SK-N-SH (cell line): Measurements from ENCODE around the gene CMTM8. TPM values are rescaled to one million over a fixed set of nuclear protein-coding genes. Genes with fewer than 3 reads are reported as not detected.

Experiments used
- CTCF ChIA-PET: fragments of 300-600, 350-600 bp; formaldehyde crosslinking; extraction: SDS; loops from one replicate; lab custom pipeline; 2021; lab: Yijun Ruan, JAX
- POLR2A ChIA-PET: fragments of 350-600 bp; sonication (Branson Sonifier 250); formaldehyde crosslinking; extraction: SDS; loops from one replicate; lab custom pipeline; 2020; ENCODE audit warnings: antibody characterized with exemption, inconsistent platforms; lab: Yijun Ruan, JAX
- DNase-seq: peaks from one replicate; pipeline ENCODE4 v3.0.0; 2012
- H2AFZ ChIP-seq: fragments of 200-600 bp; sonication (generic); 2 replicates; pipeline ENCODE4 v1.8.1; 2016; ENCODE audit warnings: antibody characterized with exemption, mild to moderate bottlenecking, low read depth
- H3F3A ChIP-seq: fragments of 200-600 bp; sonication (generic); replicated peaks from 2 replicates; pipeline ENCODE3; 2016; ENCODE audit warnings: antibody characterized with exemption, mild to moderate bottlenecking; ENCODE audit not compliant: insufficient read depth
- H3K27ac ChIP-seq, 2 experiments: fragments of 200-500 bp in 1 of 2; fragments of 200-600 bp in 1 of 2; sonication (Bioruptor generic) in 1 of 2; sonication (generic), shearing (Covaris generic) in 1 of 2; 2 replicates each; pipeline versions ENCODE4 v1.5.1 to v1.6.1; 2014 to 2016; ENCODE audit warnings: low read depth in 2 of 2, inconsistent platforms in 1 of 2, low read length in 1 of 2, mild to moderate bottlenecking in 1 of 2, mixed read lengths in 1 of 2
- H3K27me3 ChIP-seq: fragments of 200-600 bp; sonication (generic), shearing (Covaris generic); 2 replicates; pipeline ENCODE4 v1.6.1; 2016; ENCODE audit warnings: mixed run types; ENCODE audit not compliant: insufficient read depth
- H3K36me3 ChIP-seq, 2 experiments: fragments of 200-500 bp in 1 of 2; fragments of 200-600 bp in 1 of 2; sonication (Bioruptor generic) in 1 of 2; sonication (generic) in 1 of 2; replicated peaks in 1 of 2; 2 replicates each; pipeline versions ENCODE3 to v1.5.1; 2014 to 2016; ENCODE audit warnings: low read length in 1 of 2, mild to moderate bottlenecking in 1 of 2; ENCODE audit not compliant: insufficient read depth in 2 of 2, control insufficient read depth in 1 of 2
- H3K4me1 ChIP-seq, 2 experiments: fragments of 200-500 bp in 1 of 2; fragments of 200-600 bp in 1 of 2; sonication (Bioruptor generic) in 1 of 2; sonication (generic), shearing (Covaris generic) in 1 of 2; 2 replicates each; pipeline versions ENCODE4 v1.5.1 to v1.6.1; 2014 to 2016; ENCODE audit warnings: low read depth in 1 of 2, low read length in 1 of 2, mixed run types in 1 of 2; ENCODE audit not compliant: insufficient read depth in 2 of 2, control insufficient read depth in 1 of 2
- H3K4me2 ChIP-seq: fragments of 200-600 bp; sonication (generic), shearing (Covaris generic); 2 replicates; pipeline ENCODE4 v1.6.1; 2017; ENCODE audit warnings: mixed run types
- H3K4me3 ChIP-seq, 2 experiments: fragments of 200-500 bp in 1 of 2; fragments of 200-600 bp in 1 of 2; sonication (Bioruptor generic) in 1 of 2; sonication (generic), shearing (Covaris generic) in 1 of 2; 2 replicates each; pipeline versions ENCODE4 v1.5.1 to v1.8.1; 2014 to 2016; ENCODE audit warnings: low read depth in 2 of 2, inconsistent platforms in 1 of 2, low read length in 1 of 2, mild to moderate bottlenecking in 1 of 2, mixed read lengths in 1 of 2, moderate library complexity in 1 of 2
- H3K79me2 ChIP-seq: fragments of 200-600 bp; sonication (generic); 2 replicates; pipeline ENCODE4 v1.8.1; 2017; ENCODE audit warnings: mild to moderate bottlenecking; ENCODE audit not compliant: insufficient read depth
- H3K9ac ChIP-seq: fragments of 200-600 bp; sonication (generic); 2 replicates; pipeline ENCODE4 v1.6.1; 2017; ENCODE audit warnings: mixed run types
- H3K9me2 ChIP-seq: fragments of 200-600 bp; sonication (generic); 2 replicates; pipeline ENCODE4 v1.6.1; 2017; ENCODE audit warnings: mixed run types
- H3K9me3 ChIP-seq: fragments of 200-600 bp; sonication (generic); 2 replicates; pipeline ENCODE4 v1.6.1; 2017; ENCODE audit warnings: mixed run types, mild to moderate bottlenecking, moderate library complexity
- H4K20me1 ChIP-seq: fragments of 200-600 bp; sonication (generic); 2 replicates; pipeline ENCODE4 v1.6.1; 2017; ENCODE audit warnings: mild to moderate bottlenecking, mixed run types; ENCODE audit not compliant: insufficient read depth
- EP300 ChIP-seq, 2 experiments: IDR thresholded peaks; 2 replicates each; pipeline versions ENCODE4 v1.4.0 to v1.6.1; 2012; ENCODE audit warnings: borderline replicate concordance in 1 of 2, low read depth in 1 of 2, low read length in 1 of 2
- EZH2phosphoT487 ChIP-seq: fragments of 200-600 bp; sonication (generic); IDR thresholded peaks from 2 replicates; pipeline ENCODE4 v1.6.1; 2017; ENCODE audit warnings: low read depth, mixed run types, mild to moderate bottlenecking, antibody characterized with exemption, moderate library complexity, borderline replicate concordance
- FOSL2 ChIP-seq: IDR thresholded peaks from 2 replicates; pipeline ENCODE4 v1.4.0; 2012; ENCODE audit warnings: low read depth, mild to moderate bottlenecking, moderate library complexity, borderline replicate concordance
- GATA2 ChIP-seq: sonication (generic); formaldehyde crosslinking; IDR thresholded peaks from 2 replicates; pipeline ENCODE4 v1.5.0; 2020; ENCODE audit warnings: mild to moderate bottlenecking, missing genetic modification reagents
- MAX ChIP-seq: IDR thresholded peaks from 2 replicates; pipeline ENCODE4 v1.4.0; 2012; ENCODE audit warnings: low read depth
- POLR2AphosphoS5 ChIP-seq: IDR thresholded peaks from 2 replicates; pipeline ENCODE4 v1.6.1; 2012; ENCODE audit warnings: low read depth, low read length
- RAD21 ChIP-seq: IDR thresholded peaks from 2 replicates; pipeline ENCODE4 v1.6.1; 2012; ENCODE audit warnings: mild to moderate bottlenecking, low read length
- RCOR1 ChIP-seq: fragments of 150-350 bp; IDR thresholded peaks from 2 replicates; pipeline ENCODE4 v1.6.1; 2017; ENCODE audit warnings: antibody characterized with exemption, low read length
- RFX5 ChIP-seq: IDR thresholded peaks from 2 replicates; pipeline ENCODE4 v1.6.1; 2012; ENCODE audit warnings: mild to moderate bottlenecking, improper control_type of control experiment, low read length
- RXRA ChIP-seq: IDR thresholded peaks from 2 replicates; pipeline ENCODE4 v1.4.0; 2012; ENCODE audit warnings: low read depth, mild to moderate bottlenecking, borderline replicate concordance
- SIN3A ChIP-seq: IDR thresholded peaks from 2 replicates; pipeline ENCODE4 v1.6.1; 2012; ENCODE audit warnings: low read depth, mild to moderate bottlenecking, low read length, moderate library complexity, borderline replicate concordance
- TAF1 ChIP-seq: IDR thresholded peaks from 2 replicates; pipeline ENCODE4 v1.6.1; 2012; ENCODE audit warnings: low read depth, mild to moderate bottlenecking, low read length, moderate library complexity, borderline replicate concordance
- TEAD4 ChIP-seq: IDR thresholded peaks from 2 replicates; pipeline ENCODE4 v1.4.0; 2012; ENCODE audit warnings: mild to moderate bottlenecking, borderline replicate concordance; ENCODE audit not compliant: insufficient read depth
- USF2 ChIP-seq: fragments of 150-350 bp; IDR thresholded peaks from 2 replicates; pipeline ENCODE4 v1.6.1; 2017; ENCODE audit warnings: antibody characterized with exemption, low read length, low read depth, borderline replicate concordance
- YY1 ChIP-seq: IDR thresholded peaks from 2 replicates; pipeline ENCODE4 v1.4.0; 2012; ENCODE audit warnings: low read depth, mild to moderate bottlenecking
- WGBS: methylation state at CpG from one replicate; pipeline ENCODE4 v1.1.6; 2017; ENCODE audit warnings: low lambda C conversion rate; 5-methylcytosine and 5-hydroxymethylcytosine counted together
- polyA plus RNA-seq, 3 experiments: library from polyadenylated mRNA; depleted of rRNA; stranded (reverse); fragments of >200 nt; gene quantifications; 2 replicates each; pipeline ENCODE4 v1.2.3, GENCODE V29; 2012

Gene CMTM8
- polyA plus RNA-seq, 1 of the 3 experiments (the other 2 are of a cell fraction), result 9.7 TPM

GRCh38 chr3:32303399-32303747, 64.9 kb downstream of the CMTM8 start (continued):
- TF ChIP-seq RXRA (no peak), EP300 (IDR thresholded peaks at IDR 0.05; ENCODE audit: borderline replicate concordance in 1 of 2, low read depth in 1 of 2, low read length in 1 of 2) (no peak), USF2 (no peak), TEAD4 (no peak), FOSL2 (no peak), POLR2AphosphoS5 (no peak), RCOR1 (no peak)

GRCh38 chr3:32303977-32304881, 65.7 kb downstream of the CMTM8 start:
- Histone ChIP-seq H3K4me2 (no peak overlapping the region), H4K20me1 (no peaks in the 10 kb centered on the region), H3F3A (no peaks in the 10 kb centered on the region), H3K9ac (no peak overlapping the region), H3K4me3 (no peak overlapping the region), H3K9me3 (no peaks in the 10 kb centered on the region), H2AFZ (no peak overlapping the region), H3K27me3 (no peaks in the 10 kb centered on the region), H3K79me2 (no peaks in the 10 kb centered on the region), H3K36me3 (no peaks in the 10 kb centered on the region), H3K27ac (no peak overlapping the region), H3K4me1 (no peaks in the 10 kb centered on the region), H3K9me2 (no peaks in the 10 kb centered on the region)
- no peak for TF ChIP-seq RFX5
- TF ChIP-seq SIN3A, result no peak
- TF ChIP-seq GATA2 (CRISPR knock-in tag), result no peak
- no peak for TF ChIP-seq TAF1
- TF ChIP-seq MAX, result no peak
- no peak for TF ChIP-seq RXRA
- TF ChIP-seq FOSL2, result no peak
- TF ChIP-seq EZH2phosphoT487, result no peak
- TF ChIP-seq RAD21, result no peak
- TF ChIP-seq YY1, result no peak
- 73% methylated on average over 3 of the region's 3 CpGs for WGBS
- DNase-seq, result no peak
- POLR2A ChIA-PET, result no interaction called here
- CTCF ChIA-PET, result interaction anchor here (0.9 to 2.1 kb wide), 3 partner anchors 9 to 164 kb away, joined by 4 to 12 read pairs (median 7); no protein-coding TSS in a partner anchor
